CD4-positive, alpha-beta T cell treated with Interleukin-21 for 1 hour (primary cell): ENCODE measurements around the gene NBPF3.
"Not testable (repeated sequence)": the region's sequence is repeated elsewhere in the genome, so short reads cannot be mapped to it uniquely, and the experiment has no call there.

Experiments
- DNase-seq: peaks from one replicate; pipeline ENCODE4 v3.0.0-alpha.2; 2020

The NBPF3 gene

GRCh38 chr1:21495225-21495820 is 55.4 kb downstream of the NBPF3 start:
- DNase-seq: no peak

GRCh38 chr1:21496063-21496462 is 56.1 kb downstream of the NBPF3 start:
- no peak for DNase-seq

GRCh38 chr1:21496886-21497285 is 56.9 kb downstream of the NBPF3 start:
- no peak for DNase-seq

GRCh38 chr1:21497466-21498061 is 57.6 kb downstream of the NBPF3 start:
- no peak for DNase-seq

GRCh38 chr1:21499283-21499950 is 59.5 kb downstream of the NBPF3 start:
- no peak for DNase-seq

- DNase-seq: no peak
These were observed 63.9 kb downstream of the NBPF3 start for GRCh38 chr1:21503706-21504377.

- no peak for DNase-seq
These were observed 66.9 kb downstream of the NBPF3 start for GRCh38 chr1:21506804-21507203.

GRCh38 chr1:21507511-21508270 is 67.8 kb downstream of the NBPF3 start:
- DNase-seq: no peak

GRCh38 chr1:21508580-21509350 is 68.8 kb downstream of the NBPF3 start:
- peak; percentile 40 for DNase-seq

GRCh38 chr1:21509351-21510112 is 69.6 kb downstream of the NBPF3 start, which contains the start of gene ALPL:
TSS of gene ALPL (plus strand) at chr1:21509423. CDS start at chr1:21554082, 44,659 bp downstream.
- DNase-seq: no peak

GRCh38 chr1:21510113-21510493 is 70.2 kb downstream of the NBPF3 start:
- DNase-seq: no peak

GRCh38 chr1:21510885-21511578 is 71.1 kb downstream of the NBPF3 start:
- DNase-seq: no peak

GRCh38 chr1:21511579-21512522 is 71.9 kb downstream of the NBPF3 start:
- no peak for DNase-seq

- DNase-seq: no peak
These were observed 74.3 kb downstream of the NBPF3 start for GRCh38 chr1:21514245-21514644.

- no peak for DNase-seq
These were observed 77.2 kb downstream of the NBPF3 start for GRCh38 chr1:21517161-21517589.

GRCh38 chr1:21517660-21518480 is 77.9 kb downstream of the NBPF3 start:
- DNase-seq: no peak

GRCh38 chr1:21518774-21519455 is 79.0 kb downstream of the NBPF3 start:
- no peak for DNase-seq

GRCh38 chr1:21519486-21520070 is 79.6 kb downstream of the NBPF3 start:
- DNase-seq: not testable (repeated sequence)
